Keratinocyte (primary cell): Measurements from ENCODE around the gene GABRE. TPM values are rescaled to one million over a fixed set of nuclear protein-coding genes. Genes with fewer than 3 reads are reported as not detected.

Source experiments
- DNase-seq: peaks from one replicate; pipeline ENCODE4 v3.0.0-alpha.2; 2011; ENCODE audit warnings: low read depth, missing footprints, low spot score
- FAIRE-seq: peaks from 2 replicates; lab custom pipeline; 2011; peaks lifted over from hg19 to GRCh38; lab: Jason Lieb, UNC
- H2AFZ ChIP-seq: 2 replicates; pipeline ENCODE4 v1.6.0; 2012; ENCODE audit warnings: low read length, control low read depth, inconsistent platforms; ENCODE audit not compliant: control insufficient read depth
- H3K27ac ChIP-seq: 2 replicates; pipeline ENCODE4 v1.5.1; 2011; ENCODE audit warnings: low read length; ENCODE audit not compliant: control insufficient read depth, insufficient read depth
- H3K27me3 ChIP-seq: 3 replicates; pipeline ENCODE4 v1.6.0; 2011; ENCODE audit warnings: low read length; ENCODE audit not compliant: control insufficient read depth, insufficient read depth; ENCODE audit errors: extremely low read depth
- H3K36me3 ChIP-seq, 2 experiments: 2 replicates in 1 of 2; 3 replicates in 1 of 2; pipeline ENCODE4 v1.5.1; 2011; ENCODE audit warnings: low read length in 2 of 2, mild to moderate bottlenecking in 1 of 2; ENCODE audit not compliant: control insufficient read depth in 2 of 2, insufficient read depth in 2 of 2; ENCODE audit errors: extremely low read depth in 1 of 2
- H3K4me1 ChIP-seq: 3 replicates; pipeline ENCODE4 v1.5.1; 2011; ENCODE audit warnings: low read length; ENCODE audit not compliant: control insufficient read depth, insufficient read depth; ENCODE audit errors: extremely low read depth
- H3K4me2 ChIP-seq: 3 replicates; pipeline ENCODE4 v1.6.0; 2011; ENCODE audit warnings: low read depth, low read length; ENCODE audit not compliant: control insufficient read depth, insufficient read depth; ENCODE audit errors: extremely low read depth
- H3K4me3 ChIP-seq, 3 experiments: fragments of 200-600 bp in 1 of 3; sonication (generic) in 1 of 3; 2 replicates in 2 of 3; 3 replicates in 1 of 3; pipeline ENCODE4 v1.5.1; 2011 to 2016; ENCODE audit warnings: low read length in 3 of 3, mild to moderate bottlenecking in 3 of 3, control low read depth in 2 of 3, inconsistent platforms in 1 of 3, low read depth in 1 of 3, mixed read lengths in 1 of 3, mixed run types in 1 of 3, moderate library complexity in 1 of 3; ENCODE audit not compliant: control insufficient read depth in 2 of 3, insufficient read depth in 2 of 3; ENCODE audit errors: extremely low read depth in 1 of 3
- H3K79me2 ChIP-seq: 2 replicates; pipeline ENCODE4 v1.6.0; 2012; ENCODE audit warnings: low read length; ENCODE audit not compliant: control insufficient read depth, insufficient read depth
- H3K9ac ChIP-seq: 3 replicates; pipeline ENCODE4 v1.6.0; 2011; ENCODE audit warnings: low read length; ENCODE audit not compliant: control insufficient read depth, insufficient read depth; ENCODE audit errors: extremely low read depth
- H3K9me1 ChIP-seq: 3 replicates; pipeline ENCODE4 v1.6.0; 2011; ENCODE audit warnings: low read length; ENCODE audit not compliant: control insufficient read depth, insufficient read depth; ENCODE audit errors: extremely low read depth
- H3K9me3 ChIP-seq: 2 replicates; pipeline ENCODE4 v1.5.1; 2012; ENCODE audit warnings: low read depth, low read length; ENCODE audit not compliant: control insufficient read depth
- H4K20me1 ChIP-seq: 3 replicates; pipeline ENCODE4 v1.6.0; 2011; ENCODE audit warnings: low read length; ENCODE audit not compliant: control insufficient read depth, insufficient read depth; ENCODE audit errors: extremely low read depth
- EZH2 ChIP-seq: IDR thresholded peaks from one replicate; pipeline ENCODE4 v1.6.1; 2012; ENCODE audit warnings: inconsistent platforms, mild to moderate bottlenecking, low read length, moderate library complexity
- dilution Hi-C: fragments of 300-500 bp; cut with MboI; formaldehyde crosslinking; loops from one replicate; pipeline ENCODE4 v1.7.0; 2020; ENCODE audit warnings: low sequenced_read_pairs; ENCODE audit not compliant: extremely low pct_ligation_motif_present
- polyA plus RNA-seq, 5 experiments: library from polyadenylated mRNA; depleted of rRNA in 3 of 5; stranded (reverse) in 3 of 5; stranded (forward) in 1 of 5; unstranded in 1 of 5; fragments of >200 nt; gene quantifications; 1 replicate in 1 of 5; 2 replicates in 3 of 5; 3 replicates in 1 of 5; pipeline versions ENCODE4 v1.2.1 to v1.2.3, GENCODE V29; 2011 to 2012; ENCODE audit warnings: missing spikeins in 2 of 5, low read depth in 1 of 5, low replicate concordance in 1 of 5
- TF ChIP-seq, protein P1 (sequence below), 3 experiments: IDR thresholded peaks in 1 of 3; conservative IDR thresholded peaks in 1 of 3; optimal IDR thresholded peaks in 1 of 3; 2 replicates in 2 of 3; 3 replicates in 1 of 3; pipeline versions ENCODE3 to v1.5.1; 2011; ENCODE audit warnings: low read length in 3 of 3, mild to moderate bottlenecking in 3 of 3, moderate library complexity in 2 of 3, control low read depth in 1 of 3, inconsistent platforms in 1 of 3; ENCODE audit not compliant: insufficient read depth in 2 of 3; ENCODE audit errors: extremely low read depth in 1 of 3

GABRE gene
- polyA plus RNA-seq, 1 donor (not counting 4 experiments of a cell fraction or from before 2014, with no cell fraction given), result 34.1 TPM

DNA sequence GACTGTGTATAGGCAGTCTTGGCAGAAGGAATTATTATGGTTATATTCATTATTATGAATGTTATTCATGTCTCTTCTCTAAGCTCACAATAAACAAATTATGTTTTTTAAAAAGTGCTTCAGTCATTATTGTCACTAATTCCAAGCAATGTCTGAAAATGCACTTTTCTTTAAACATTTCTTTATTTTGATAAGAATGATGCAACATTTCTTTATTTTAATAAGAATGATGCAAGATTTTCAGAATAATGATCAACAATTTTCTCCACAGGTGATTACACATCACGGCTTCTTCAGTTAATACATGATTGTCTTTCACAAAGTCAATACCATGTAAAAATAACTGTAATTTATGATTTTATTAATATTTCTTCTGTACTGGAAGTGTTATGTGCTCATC lies 39.1 kb downstream of the GABRE start:
- Histone ChIP-seq H3K36me3 (no peaks in the 10 kb centered on the region), H3K9me3 (no peaks in the 10 kb centered on the region), H3K27me3 (no peaks in the 10 kb centered on the region), H3K27ac (no peak overlapping the region), H3K9me1 (no peaks in the 10 kb centered on the region), H2AFZ (no peak overlapping the region), H3K79me2 (no peaks in the 10 kb centered on the region), H3K4me3 (no peak overlapping the region), H4K20me1 (no peaks in the 10 kb centered on the region), H3K9ac (no peak overlapping the region), H3K4me2 (no peak overlapping the region), H3K4me1 (no peaks in the 10 kb centered on the region)
- dilution Hi-C loops, result no loop called here
- no peak for FAIRE-seq
- DNase-seq, result no peak
- TF ChIP-seq EZH2, result no peak
- TF ChIP-seq, protein P1, sequence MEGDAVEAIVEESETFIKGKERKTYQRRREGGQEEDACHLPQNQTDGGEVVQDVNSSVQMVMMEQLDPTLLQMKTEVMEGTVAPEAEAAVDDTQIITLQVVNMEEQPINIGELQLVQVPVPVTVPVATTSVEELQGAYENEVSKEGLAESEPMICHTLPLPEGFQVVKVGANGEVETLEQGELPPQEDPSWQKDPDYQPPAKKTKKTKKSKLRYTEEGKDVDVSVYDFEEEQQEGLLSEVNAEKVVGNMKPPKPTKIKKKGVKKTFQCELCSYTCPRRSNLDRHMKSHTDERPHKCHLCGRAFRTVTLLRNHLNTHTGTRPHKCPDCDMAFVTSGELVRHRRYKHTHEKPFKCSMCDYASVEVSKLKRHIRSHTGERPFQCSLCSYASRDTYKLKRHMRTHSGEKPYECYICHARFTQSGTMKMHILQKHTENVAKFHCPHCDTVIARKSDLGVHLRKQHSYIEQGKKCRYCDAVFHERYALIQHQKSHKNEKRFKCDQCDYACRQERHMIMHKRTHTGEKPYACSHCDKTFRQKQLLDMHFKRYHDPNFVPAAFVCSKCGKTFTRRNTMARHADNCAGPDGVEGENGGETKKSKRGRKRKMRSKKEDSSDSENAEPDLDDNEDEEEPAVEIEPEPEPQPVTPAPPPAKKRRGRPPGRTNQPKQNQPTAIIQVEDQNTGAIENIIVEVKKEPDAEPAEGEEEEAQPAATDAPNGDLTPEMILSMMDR (optimal IDR thresholded peaks at IDR 0.05 in 1 of 3, IDR thresholded peaks at IDR 0.05 in 1 of 3, conservative IDR thresholded peaks at IDR 0.05 in 1 of 3; ENCODE audit: extremely low read depth in 1 of 3, insufficient read depth in 2 of 3, low read length in 3 of 3), result no peak

DNA sequence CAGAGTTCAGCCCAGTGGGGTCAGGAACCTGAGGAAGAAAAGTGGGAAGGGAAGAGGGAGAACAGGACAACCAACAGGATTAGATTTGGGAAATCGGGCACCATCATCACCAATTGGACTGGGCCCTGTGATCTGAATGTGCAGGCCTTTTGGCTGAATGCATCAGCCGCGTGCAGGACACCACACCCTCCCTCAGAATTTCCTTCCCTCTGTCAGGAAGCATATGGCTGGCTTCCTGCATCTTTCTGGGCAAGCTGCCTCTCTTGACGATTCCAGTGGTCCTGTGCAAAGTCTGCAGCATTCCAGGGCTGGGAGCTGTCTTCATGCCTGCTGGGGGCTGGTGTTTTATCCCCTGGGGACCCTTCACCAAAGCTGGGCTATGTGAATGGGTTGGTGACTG lies 45.4 kb downstream of the GABRE start:
- Histone ChIP-seq H3K27ac (no peak overlapping the region), H3K9ac (no peak overlapping the region), H3K79me2 (no peaks in the 10 kb centered on the region), H3K9me3 (no peaks in the 10 kb centered on the region), H3K4me2 (no peak overlapping the region), H3K27me3 (no peaks in the 10 kb centered on the region), H3K9me1 (no peaks in the 10 kb centered on the region), H3K4me1 (no peaks in the 10 kb centered on the region), H3K36me3 (no peaks in the 10 kb centered on the region), H2AFZ (no peak overlapping the region), H4K20me1 (no peaks in the 10 kb centered on the region), H3K4me3 (no peak overlapping the region)
- DNase-seq (no peak), FAIRE-seq (no peak)
- dilution Hi-C loops, result no loop called here
- TF ChIP-seq, protein P1 (optimal IDR thresholded peaks at IDR 0.05 in 1 of 3, IDR thresholded peaks at IDR 0.05 in 1 of 3, conservative IDR thresholded peaks at IDR 0.05 in 1 of 3; ENCODE audit: extremely low read depth in 1 of 3, insufficient read depth in 2 of 3, low read length in 3 of 3), result no peak
- TF ChIP-seq EZH2, result no peak
